Erythroblast (primary cell): ENCODE results near the gene P2RY14.

Source experiments
- GATA1 ChIP-seq: IDR thresholded peaks from 2 replicates; pipeline ENCODE4 v1.6.1; 2011; ENCODE audit warnings: low read depth, mild to moderate bottlenecking, control low read depth, low read length, moderate library complexity
- POLR2A ChIP-seq: IDR thresholded peaks from 2 replicates; pipeline ENCODE4 v1.6.1; 2011; ENCODE audit warnings: mild to moderate bottlenecking, low read length

DNA sequence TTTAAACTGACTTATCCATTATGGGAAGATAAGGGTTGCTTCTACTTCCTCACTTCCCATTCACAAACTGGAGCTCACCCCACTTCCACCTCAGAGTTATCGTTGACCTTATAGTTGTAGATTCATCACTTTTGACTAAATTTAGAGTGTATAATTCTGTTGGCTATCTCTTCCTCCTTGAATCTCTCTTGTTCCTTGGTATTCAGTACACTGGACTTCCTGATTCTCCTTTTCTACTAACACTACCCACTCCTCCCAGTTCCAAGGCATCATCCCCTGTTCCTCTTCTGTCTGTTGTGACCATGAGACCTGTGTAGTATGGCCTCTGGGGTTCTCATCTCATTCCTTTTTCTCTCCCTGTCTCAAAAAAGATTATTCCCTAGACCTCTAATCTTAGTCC is 44.2 kb upstream of the P2RY14 start:
- TF ChIP-seq POLR2A (no peak), GATA1 (no peak)
